NCI-H146 (cell line): ENCODE results near the gene SETD2.
"Not testable (repeated sequence)": the region's sequence is repeated elsewhere in the genome, so short reads cannot be mapped to it uniquely, and the experiment has no call there.

ENCODE experiments used
- DNase-seq: peaks from one replicate; lab custom pipeline; 2025; lab: John Stamatoyannopoulos, UW

Gene SETD2

GRCh38 chr3:47164007-47164881 is at the start of gene SETD2:
SETD2 (minus strand) TSS chr3:47164113; CDS start chr3:47163924, 189 bp downstream.
- DNase-seq = peak; percentile 90

- no peak for DNase-seq
These were observed 47.0 kb upstream of the SETD2 start for GRCh38 chr3:47210863-47211405.

- DNase-seq = not testable (repeated sequence)
These were observed 42.1 kb upstream of the SETD2 start for GRCh38 chr3:47206022-47206421.

GRCh38 chr3:47204875-47205274 is 41.0 kb upstream of the SETD2 start:
- DNase-seq = no peak

- no peak for DNase-seq
These were observed 38.6 kb upstream of the SETD2 start for GRCh38 chr3:47202542-47202941.

- DNase-seq = no peak
These were observed 33.4 kb upstream of the SETD2 start for GRCh38 chr3:47197287-47197686.

- no peak for DNase-seq
These were observed 31.1 kb upstream of the SETD2 start for GRCh38 chr3:47194994-47195393.

GRCh38 chr3:47193871-47194859 is 30.3 kb upstream of the SETD2 start:
- no peak for DNase-seq

GRCh38 chr3:47186285-47186684 is 22.4 kb upstream of the SETD2 start:
- DNase-seq = no peak

GRCh38 chr3:47181685-47182084 is 17.8 kb upstream of the SETD2 start:
- DNase-seq = not testable (repeated sequence)

- not testable (repeated sequence) for DNase-seq
These were observed 16.1 kb upstream of the SETD2 start for GRCh38 chr3:47180011-47180410.

- DNase-seq = no peak
These were observed 12.7 kb upstream of the SETD2 start for GRCh38 chr3:47176582-47176981.

- DNase-seq = peak; percentile 29
These were observed 525 bp downstream of the SETD2 start for GRCh38 chr3:47163169-47164006.

GRCh38 chr3:47162697-47163168 is 1.2 kb downstream of the SETD2 start:
- no peak for DNase-seq

GRCh38 chr3:47161983-47162696 is 1.8 kb downstream of the SETD2 start:
- no peak for DNase-seq

GRCh38 chr3:47159820-47160219 is 4.1 kb downstream of the SETD2 start:
- no peak for DNase-seq

GRCh38 chr3:47158208-47158607 is 5.7 kb downstream of the SETD2 start:
- no peak for DNase-seq

- no peak for DNase-seq
These were observed 7.5 kb downstream of the SETD2 start for GRCh38 chr3:47156396-47156795.

GRCh38 chr3:47152578-47152977 is 11.3 kb downstream of the SETD2 start:
- no peak for DNase-seq

- DNase-seq = no peak
These were observed 12.1 kb downstream of the SETD2 start for GRCh38 chr3:47151836-47152235.
